AG04449 (cell line): Measurements from ENCODE around the gene DUSP21.
A peak's percentile ranks its signal among the peaks of the same experiment; 100 is the strongest.
"Not testable (repeated sequence)": the region's sequence is repeated elsewhere in the genome, so short reads cannot be mapped to it uniquely, and the experiment has no call there.

Experiments used
- CTCF ChIA-PET: fragments of 350-600 bp; formaldehyde crosslinking; extraction: SDS; loops from one replicate; lab custom pipeline; 2021; ENCODE audit warnings: antibody characterized with exemption; lab: Yijun Ruan, JAX
- POLR2A ChIA-PET: fragments of 400-600, 350-600 bp; formaldehyde crosslinking; extraction: SDS; loops from one replicate; lab custom pipeline; 2020; ENCODE audit warnings: antibody characterized with exemption, inconsistent platforms; lab: Yijun Ruan, JAX
- DNase-seq: peaks from one replicate; pipeline ENCODE4 v3.0.0-alpha.2; 2010; ENCODE audit warnings: low read depth, low spot score
- H3K4me3 ChIP-seq: 2 replicates; pipeline ENCODE4 v1.5.1; 2011; ENCODE audit warnings: low read depth, mild to moderate bottlenecking, control low read depth, low read length
- CTCF ChIP-seq: IDR thresholded peaks from one replicate; pipeline ENCODE4 v1.5.1; 2011; ENCODE audit warnings: mild to moderate bottlenecking, moderate library complexity, low read length, control low read depth, inconsistent platforms; ENCODE audit not compliant: insufficient read depth; ENCODE audit errors: missing control alignments

Gene DUSP21

GRCh38 chrX:44822601-44823000 lies 21.2 kb upstream of the DUSP21 start:
- DNase-seq = no peak
- no peak for TF ChIP-seq CTCF
- POLR2A ChIA-PET = no interaction called here

GRCh38 chrX:44823193-44823592 lies 20.6 kb upstream of the DUSP21 start:
- CTCF ChIA-PET, H3K4me3 ChIP-seq, DNase-seq, POLR2A ChIA-PET: not testable (repeated sequence)

More at GRCh38 chrX:44822601-44823000, 21.2 kb upstream of the DUSP21 start:
- CTCF ChIA-PET = no interaction called here
- no peak overlapping the region for H3K4me3 ChIP-seq

GRCh38 chrX:44828008-44828605 lies 15.7 kb upstream of the DUSP21 start:
- H3K4me3 ChIP-seq = no peak overlapping the region
- POLR2A ChIA-PET = no interaction called here
- DNase-seq = peak; percentile 34
- CTCF ChIA-PET = no interaction called here
- no peak for TF ChIP-seq CTCF

GRCh38 chrX:44829832-44830231 lies 14.0 kb upstream of the DUSP21 start:
- no peak overlapping the region for H3K4me3 ChIP-seq
- ChIA-PET CTCF (no interaction called here), POLR2A (no interaction called here)
- DNase-seq = no peak
- no peak for TF ChIP-seq CTCF

GRCh38 chrX:44842550-44843317 lies 1.1 kb upstream of the DUSP21 start:
- DNase-seq = no peak
- H3K4me3 ChIP-seq = no peak overlapping the region
- CTCF ChIA-PET = no interaction called here
- POLR2A ChIA-PET = no interaction called here
- no peak for TF ChIP-seq CTCF

- DNase-seq = no peak
- no peak for TF ChIP-seq CTCF
- CTCF ChIA-PET = no interaction called here
- POLR2A ChIA-PET = no interaction called here
- no peak overlapping the region for H3K4me3 ChIP-seq
Measured at GRCh38 chrX:44843318-44843702, 511 bp upstream of the DUSP21 start.
